ENCODE results near the gene DCAF5. TPM values are rescaled to one million over a fixed set of nuclear protein-coding genes. Genes with fewer than 3 reads are reported as not detected.

Gene DCAF5
- total RNA-seq, 1 donor from 2014 or later, result 57.3 TPM

DNA sequence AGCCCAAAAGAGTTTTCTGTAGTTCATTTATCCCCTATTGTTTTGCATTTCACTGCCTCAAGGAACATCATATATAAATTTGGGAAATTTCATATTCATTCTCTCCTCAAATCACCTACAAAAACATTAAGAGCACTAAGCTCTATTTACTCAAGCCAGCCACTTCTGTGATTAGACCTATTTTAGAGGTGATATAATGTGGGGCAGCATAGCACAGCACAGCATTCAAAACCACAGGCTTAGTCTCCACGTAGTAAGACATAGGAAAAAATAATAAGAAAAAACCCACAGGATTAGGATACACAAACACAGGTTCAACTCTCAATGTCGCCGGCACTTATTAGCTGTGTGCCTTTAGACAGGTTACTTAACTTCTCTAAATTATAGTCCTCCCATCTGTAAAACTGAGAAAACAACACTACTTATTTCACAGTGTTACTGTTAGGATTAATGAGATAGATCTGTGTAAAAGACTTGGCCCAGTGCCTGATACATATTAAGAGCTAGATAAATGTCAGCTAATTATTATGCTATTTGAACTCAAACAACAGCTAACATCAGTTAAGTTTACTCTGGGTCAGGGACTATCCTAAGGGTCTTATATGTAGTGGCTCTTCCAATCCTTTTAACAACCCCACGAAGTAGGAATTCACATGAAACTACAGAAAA is 20.3 kb downstream of the DCAF5 start:
- TF ChIP-seq CTCF (IDR thresholded peaks at IDR 0.05), result no peak
- no peak for DNase-seq
- Histone ChIP-seq H3K4me1 (peaks cover 38% of the 10 kb centered on the region), H3K9me3 (no peaks in the 10 kb centered on the region), H3K36me3 (no peaks in the 10 kb centered on the region), H3K4me3 (no peak overlapping the region), H3K27ac (no peak overlapping the region), H3K27me3 (no peaks in the 10 kb centered on the region)
- ATAC-seq, result no peak
- intact Hi-C loops (cut with DNase I), result no loop called here

- Histone ChIP-seq H3K4me1 (peaks cover 33% of the 10 kb centered on the region), H3K9me3 (no peaks in the 10 kb centered on the region), H3K27me3 (no peaks in the 10 kb centered on the region), H3K4me3 (no peak overlapping the region), H3K27ac (no peak overlapping the region), H3K36me3 (no peaks in the 10 kb centered on the region)
- ATAC-seq, result no peak
- intact Hi-C loops (cut with DNase I), result no loop called here
- TF ChIP-seq CTCF (IDR thresholded peaks at IDR 0.05), result no peak
- no peak for DNase-seq
Measured at GRCh38 chr14:69131176-69131575, 21.7 kb downstream of the DCAF5 start.

DNA sequence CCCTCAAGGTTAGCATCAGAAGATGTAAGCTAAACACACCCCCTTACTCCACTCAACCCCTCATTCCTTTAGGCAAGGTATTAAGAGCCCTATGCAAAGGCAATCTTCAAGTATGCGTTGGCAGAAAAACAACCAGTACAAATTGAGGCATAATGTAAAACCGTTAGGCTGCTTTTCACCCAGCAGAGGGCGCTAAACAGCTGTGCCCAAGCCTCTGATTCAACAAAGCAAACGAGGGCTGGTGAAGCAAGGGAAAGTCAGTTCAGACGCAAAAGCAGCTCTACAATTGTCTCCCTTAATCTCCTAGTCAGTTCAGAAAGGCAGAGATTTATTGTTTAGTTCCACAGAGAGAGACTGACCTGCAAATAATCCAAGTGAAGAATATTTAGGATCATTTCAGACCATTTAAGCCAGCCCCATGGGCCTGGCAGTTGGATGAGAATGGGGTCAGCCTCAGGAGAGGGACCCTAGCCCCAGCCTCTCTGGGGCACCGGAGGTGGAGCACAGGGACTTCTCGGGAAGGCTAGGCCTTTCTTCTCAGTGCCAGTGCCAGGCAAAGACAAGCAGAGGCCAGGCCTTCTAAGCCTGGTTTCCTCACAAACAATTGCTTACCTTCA is 23.5 kb downstream of the DCAF5 start:
- TF ChIP-seq CTCF (IDR thresholded peaks at IDR 0.05), result peak; percentile 93
- no peaks in the 10 kb centered on the region for H3K36me3 ChIP-seq
- intact Hi-C loops (cut with DNase I), result no loop called here
- DNase-seq (peak; percentile 68), ATAC-seq (peak; percentile 96)
- no peaks in the 10 kb centered on the region for H3K9me3 ChIP-seq
- no peaks in the 10 kb centered on the region for H3K27me3 ChIP-seq
- H3K27ac ChIP-seq, result peak overlapping the region; percentile 33
- peaks cover 33% of the 10 kb centered on the region for H3K4me1 ChIP-seq
- H3K4me3 ChIP-seq, result no peak overlapping the region

DNA sequence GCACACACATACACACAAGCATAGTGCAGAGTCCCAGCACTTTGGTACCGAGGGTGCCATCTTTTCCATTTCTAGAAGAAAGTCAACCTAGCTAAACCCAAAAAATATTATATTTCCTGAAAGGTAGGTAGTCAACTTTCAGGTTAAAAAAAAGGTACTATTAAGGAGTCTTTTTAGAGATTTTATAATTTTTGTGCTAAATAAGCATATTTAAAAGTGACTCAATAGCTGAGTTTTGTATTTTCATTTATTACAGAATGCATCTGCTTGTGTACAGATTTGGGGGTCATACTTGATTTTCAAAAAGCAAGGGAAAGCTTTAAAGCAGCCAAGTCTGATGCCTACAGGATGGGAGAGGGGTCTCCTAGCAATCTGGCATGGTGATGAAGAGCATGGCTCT is 34.6 kb downstream of the DCAF5 start:
- ATAC-seq (no peak), DNase-seq (no peak)
- peaks cover 77% of the 10 kb centered on the region for H3K36me3 ChIP-seq
- H3K4me3 ChIP-seq, result no peak overlapping the region
- H3K9me3 ChIP-seq, result no peaks in the 10 kb centered on the region
- TF ChIP-seq CTCF (IDR thresholded peaks at IDR 0.05), result no peak
- H3K27ac ChIP-seq, result no peak overlapping the region
- H3K27me3 ChIP-seq, result no peaks in the 10 kb centered on the region
- H3K4me1 ChIP-seq, result no peaks in the 10 kb centered on the region
- intact Hi-C loops (cut with DNase I), result no loop called here

- ATAC-seq, result no peak
- Histone ChIP-seq H3K36me3 (peaks cover 84% of the 10 kb centered on the region), H3K27ac (no peak overlapping the region), H3K4me1 (no peaks in the 10 kb centered on the region), H3K27me3 (no peaks in the 10 kb centered on the region), H3K4me3 (no peak overlapping the region), H3K9me3 (no peaks in the 10 kb centered on the region)
- intact Hi-C loops (cut with DNase I), result no loop called here
- TF ChIP-seq CTCF (IDR thresholded peaks at IDR 0.05), result no peak
- no peak for DNase-seq
Measured at GRCh38 chr14:69117020-69117767, 35.7 kb downstream of the DCAF5 start.

Measured in upper lobe of right lung (tissue), 1 donor.